ENCODE data around the gene RIN1. TPM values are rescaled to one million over a fixed set of nuclear protein-coding genes. Genes with fewer than 3 reads are reported as not detected.
A peak's percentile ranks its signal among the peaks of the same experiment; 100 is the strongest.

The RIN1 gene
- total and polyA plus RNA-seq, 2 of the 13 experiments (the other 11 are each of a cell fraction or from before 2014, with no cell fraction given): 2.4 to 4.1 TPM

DNA sequence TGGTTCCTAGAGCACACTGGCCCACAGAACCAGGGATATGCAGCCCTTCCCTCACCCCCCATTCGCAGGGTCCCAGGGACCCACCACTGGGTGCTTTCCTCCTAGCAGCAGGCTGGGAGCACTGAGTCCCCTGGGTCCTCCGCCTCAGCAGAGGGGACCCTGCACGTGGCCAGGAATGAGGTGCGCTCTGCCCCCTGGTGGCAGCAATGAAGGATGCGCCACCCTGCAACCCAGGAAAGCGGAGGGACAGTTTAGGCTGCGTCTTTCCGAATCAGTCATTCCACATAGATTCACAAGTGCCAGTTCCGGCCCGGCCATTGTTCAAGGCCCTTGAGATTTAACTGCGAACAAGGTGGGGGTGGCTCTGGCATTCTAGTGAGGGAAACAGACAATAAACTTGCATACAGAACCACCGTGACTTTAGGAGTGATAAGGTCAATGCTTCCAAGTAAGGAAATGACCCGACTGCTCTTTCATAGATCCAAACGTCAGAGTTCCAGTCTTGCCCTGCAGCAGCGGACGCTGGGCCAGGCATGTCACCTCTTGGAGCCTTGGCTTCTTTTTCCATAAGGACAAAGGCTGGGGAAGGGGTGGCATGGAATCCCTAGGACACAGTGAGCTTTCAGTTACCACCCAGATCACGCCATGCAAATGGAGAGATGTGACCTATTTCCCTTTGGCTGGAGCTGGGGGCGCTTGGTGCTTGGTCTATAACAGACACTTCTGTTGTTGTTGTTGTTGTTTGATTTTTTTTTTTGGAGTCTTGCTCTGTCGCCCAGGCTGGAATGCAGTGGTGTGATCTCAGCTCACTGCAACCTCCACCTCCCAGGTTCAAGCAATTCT is 7.7 kb downstream of the RIN1 start (continued):
- TF ChIP-seq, protein P1, sequence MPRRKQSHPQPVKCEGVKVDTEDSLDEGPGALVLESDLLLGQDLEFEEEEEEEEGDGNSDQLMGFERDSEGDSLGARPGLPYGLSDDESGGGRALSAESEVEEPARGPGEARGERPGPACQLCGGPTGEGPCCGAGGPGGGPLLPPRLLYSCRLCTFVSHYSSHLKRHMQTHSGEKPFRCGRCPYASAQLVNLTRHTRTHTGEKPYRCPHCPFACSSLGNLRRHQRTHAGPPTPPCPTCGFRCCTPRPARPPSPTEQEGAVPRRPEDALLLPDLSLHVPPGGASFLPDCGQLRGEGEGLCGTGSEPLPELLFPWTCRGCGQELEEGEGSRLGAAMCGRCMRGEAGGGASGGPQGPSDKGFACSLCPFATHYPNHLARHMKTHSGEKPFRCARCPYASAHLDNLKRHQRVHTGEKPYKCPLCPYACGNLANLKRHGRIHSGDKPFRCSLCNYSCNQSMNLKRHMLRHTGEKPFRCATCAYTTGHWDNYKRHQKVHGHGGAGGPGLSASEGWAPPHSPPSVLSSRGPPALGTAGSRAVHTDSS (CRISPR knock-in tag; conservative IDR thresholded peaks at IDR 0.05): no peak
- TF ChIP-seq CHCHD3 (CRISPR knock-in tag; IDR thresholded peaks at IDR 0.05) (no peak), NBN (conservative IDR thresholded peaks at IDR 0.05) (no peak), ZNF780A (CRISPR knock-in tag; IDR thresholded peaks at IDR 0.05) (peak; percentile 61; the same call in 1 of the 2 replicates), MED8 (CRISPR knock-in tag; IDR thresholded peaks at IDR 0.05; ENCODE audit: insufficient replicate concordance) (no peak), ZNF468 (CRISPR knock-in tag; IDR thresholded peaks at IDR 0.05) (no peak), ZNF274 (CRISPR knock-in tag; IDR thresholded peaks at IDR 0.05) (no peak), JDP2 (CRISPR knock-in tag; IDR thresholded peaks at IDR 0.05; ENCODE audit: borderline replicate concordance) (no peak)
- TF ChIP-seq, protein P2, sequence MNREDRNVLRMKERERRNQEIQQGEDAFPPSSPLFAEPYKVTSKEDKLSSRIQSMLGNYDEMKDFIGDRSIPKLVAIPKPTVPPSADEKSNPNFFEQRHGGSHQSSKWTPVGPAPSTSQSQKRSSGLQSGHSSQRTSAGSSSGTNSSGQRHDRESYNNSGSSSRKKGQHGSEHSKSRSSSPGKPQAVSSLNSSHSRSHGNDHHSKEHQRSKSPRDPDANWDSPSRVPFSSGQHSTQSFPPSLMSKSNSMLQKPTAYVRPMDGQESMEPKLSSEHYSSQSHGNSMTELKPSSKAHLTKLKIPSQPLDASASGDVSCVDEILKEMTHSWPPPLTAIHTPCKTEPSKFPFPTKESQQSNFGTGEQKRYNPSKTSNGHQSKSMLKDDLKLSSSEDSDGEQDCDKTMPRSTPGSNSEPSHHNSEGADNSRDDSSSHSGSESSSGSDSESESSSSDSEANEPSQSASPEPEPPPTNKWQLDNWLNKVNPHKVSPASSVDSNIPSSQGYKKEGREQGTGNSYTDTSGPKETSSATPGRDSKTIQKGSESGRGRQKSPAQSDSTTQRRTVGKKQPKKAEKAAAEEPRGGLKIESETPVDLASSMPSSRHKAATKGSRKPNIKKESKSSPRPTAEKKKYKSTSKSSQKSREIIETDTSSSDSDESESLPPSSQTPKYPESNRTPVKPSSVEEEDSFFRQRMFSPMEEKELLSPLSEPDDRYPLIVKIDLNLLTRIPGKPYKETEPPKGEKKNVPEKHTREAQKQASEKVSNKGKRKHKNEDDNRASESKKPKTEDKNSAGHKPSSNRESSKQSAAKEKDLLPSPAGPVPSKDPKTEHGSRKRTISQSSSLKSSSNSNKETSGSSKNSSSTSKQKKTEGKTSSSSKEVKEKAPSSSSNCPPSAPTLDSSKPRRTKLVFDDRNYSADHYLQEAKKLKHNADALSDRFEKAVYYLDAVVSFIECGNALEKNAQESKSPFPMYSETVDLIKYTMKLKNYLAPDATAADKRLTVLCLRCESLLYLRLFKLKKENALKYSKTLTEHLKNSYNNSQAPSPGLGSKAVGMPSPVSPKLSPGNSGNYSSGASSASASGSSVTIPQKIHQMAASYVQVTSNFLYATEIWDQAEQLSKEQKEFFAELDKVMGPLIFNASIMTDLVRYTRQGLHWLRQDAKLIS (CRISPR knock-in tag; IDR thresholded peaks at IDR 0.05): 0 out of 2 replicates have a peak, but pooled peaks have one; percentile 49
- TF ChIP-seq, protein P3, sequence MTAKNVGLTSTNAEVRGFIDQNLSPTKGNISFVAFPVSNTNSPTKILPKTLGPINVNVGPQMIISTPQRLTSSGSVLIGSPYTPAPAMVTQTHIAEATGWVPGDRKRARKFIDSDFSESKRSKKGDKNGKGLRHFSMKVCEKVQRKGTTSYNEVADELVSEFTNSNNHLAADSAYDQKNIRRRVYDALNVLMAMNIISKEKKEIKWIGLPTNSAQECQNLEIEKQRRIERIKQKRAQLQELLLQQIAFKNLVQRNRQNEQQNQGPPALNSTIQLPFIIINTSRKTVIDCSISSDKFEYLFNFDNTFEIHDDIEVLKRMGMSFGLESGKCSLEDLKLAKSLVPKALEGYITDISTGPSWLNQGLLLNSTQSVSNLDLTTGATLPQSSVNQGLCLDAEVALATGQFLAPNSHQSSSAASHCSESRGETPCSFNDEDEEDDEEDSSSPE (CRISPR knock-in tag; IDR thresholded peaks at IDR 0.05): peak; percentile 85
- TF ChIP-seq, protein P4, sequence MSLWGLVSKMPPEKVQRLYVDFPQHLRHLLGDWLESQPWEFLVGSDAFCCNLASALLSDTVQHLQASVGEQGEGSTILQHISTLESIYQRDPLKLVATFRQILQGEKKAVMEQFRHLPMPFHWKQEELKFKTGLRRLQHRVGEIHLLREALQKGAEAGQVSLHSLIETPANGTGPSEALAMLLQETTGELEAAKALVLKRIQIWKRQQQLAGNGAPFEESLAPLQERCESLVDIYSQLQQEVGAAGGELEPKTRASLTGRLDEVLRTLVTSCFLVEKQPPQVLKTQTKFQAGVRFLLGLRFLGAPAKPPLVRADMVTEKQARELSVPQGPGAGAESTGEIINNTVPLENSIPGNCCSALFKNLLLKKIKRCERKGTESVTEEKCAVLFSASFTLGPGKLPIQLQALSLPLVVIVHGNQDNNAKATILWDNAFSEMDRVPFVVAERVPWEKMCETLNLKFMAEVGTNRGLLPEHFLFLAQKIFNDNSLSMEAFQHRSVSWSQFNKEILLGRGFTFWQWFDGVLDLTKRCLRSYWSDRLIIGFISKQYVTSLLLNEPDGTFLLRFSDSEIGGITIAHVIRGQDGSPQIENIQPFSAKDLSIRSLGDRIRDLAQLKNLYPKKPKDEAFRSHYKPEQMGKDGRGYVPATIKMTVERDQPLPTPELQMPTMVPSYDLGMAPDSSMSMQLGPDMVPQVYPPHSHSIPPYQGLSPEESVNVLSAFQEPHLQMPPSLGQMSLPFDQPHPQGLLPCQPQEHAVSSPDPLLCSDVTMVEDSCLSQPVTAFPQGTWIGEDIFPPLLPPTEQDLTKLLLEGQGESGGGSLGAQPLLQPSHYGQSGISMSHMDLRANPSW (CRISPR knock-in tag; IDR thresholded peaks at IDR 0.05; ENCODE audit: borderline replicate concordance): 0 out of 2 replicates have a peak, but pooled peaks have one; percentile 26
- TF ChIP-seq, protein P5, sequence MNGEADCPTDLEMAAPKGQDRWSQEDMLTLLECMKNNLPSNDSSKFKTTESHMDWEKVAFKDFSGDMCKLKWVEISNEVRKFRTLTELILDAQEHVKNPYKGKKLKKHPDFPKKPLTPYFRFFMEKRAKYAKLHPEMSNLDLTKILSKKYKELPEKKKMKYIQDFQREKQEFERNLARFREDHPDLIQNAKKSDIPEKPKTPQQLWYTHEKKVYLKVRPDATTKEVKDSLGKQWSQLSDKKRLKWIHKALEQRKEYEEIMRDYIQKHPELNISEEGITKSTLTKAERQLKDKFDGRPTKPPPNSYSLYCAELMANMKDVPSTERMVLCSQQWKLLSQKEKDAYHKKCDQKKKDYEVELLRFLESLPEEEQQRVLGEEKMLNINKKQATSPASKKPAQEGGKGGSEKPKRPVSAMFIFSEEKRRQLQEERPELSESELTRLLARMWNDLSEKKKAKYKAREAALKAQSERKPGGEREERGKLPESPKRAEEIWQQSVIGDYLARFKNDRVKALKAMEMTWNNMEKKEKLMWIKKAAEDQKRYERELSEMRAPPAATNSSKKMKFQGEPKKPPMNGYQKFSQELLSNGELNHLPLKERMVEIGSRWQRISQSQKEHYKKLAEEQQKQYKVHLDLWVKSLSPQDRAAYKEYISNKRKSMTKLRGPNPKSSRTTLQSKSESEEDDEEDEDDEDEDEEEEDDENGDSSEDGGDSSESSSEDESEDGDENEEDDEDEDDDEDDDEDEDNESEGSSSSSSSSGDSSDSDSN (CRISPR knock-in tag; IDR thresholded peaks at IDR 0.05): peak; percentile 50; the same call in 1 of the 2 replicates
- TF ChIP-seq, protein P6, sequence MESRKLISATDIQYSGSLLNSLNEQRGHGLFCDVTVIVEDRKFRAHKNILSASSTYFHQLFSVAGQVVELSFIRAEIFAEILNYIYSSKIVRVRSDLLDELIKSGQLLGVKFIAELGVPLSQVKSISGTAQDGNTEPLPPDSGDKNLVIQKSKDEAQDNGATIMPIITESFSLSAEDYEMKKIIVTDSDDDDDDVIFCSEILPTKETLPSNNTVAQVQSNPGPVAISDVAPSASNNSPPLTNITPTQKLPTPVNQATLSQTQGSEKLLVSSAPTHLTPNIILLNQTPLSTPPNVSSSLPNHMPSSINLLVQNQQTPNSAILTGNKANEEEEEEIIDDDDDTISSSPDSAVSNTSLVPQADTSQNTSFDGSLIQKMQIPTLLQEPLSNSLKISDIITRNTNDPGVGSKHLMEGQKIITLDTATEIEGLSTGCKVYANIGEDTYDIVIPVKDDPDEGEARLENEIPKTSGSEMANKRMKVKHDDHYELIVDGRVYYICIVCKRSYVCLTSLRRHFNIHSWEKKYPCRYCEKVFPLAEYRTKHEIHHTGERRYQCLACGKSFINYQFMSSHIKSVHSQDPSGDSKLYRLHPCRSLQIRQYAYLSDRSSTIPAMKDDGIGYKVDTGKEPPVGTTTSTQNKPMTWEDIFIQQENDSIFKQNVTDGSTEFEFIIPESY (CRISPR knock-in tag; IDR thresholded peaks at IDR 0.05): peak; percentile 68; the same call in 1 of the 2 replicates

Data from HepG2 (cell line).